G401 (cell line): ENCODE measurements around the gene AP1S1. TPM values are rescaled to one million over a fixed set of nuclear protein-coding genes. Genes with fewer than 3 reads are reported as not detected.
"Not testable (repeated sequence)": the region's sequence is repeated elsewhere in the genome, so short reads cannot be mapped to it uniquely, and the experiment has no call there.

ENCODE experiments used
- DNase-seq: peaks from one replicate; pipeline ENCODE4 v3.0.0-alpha.2; 2015; ENCODE audit warnings: low spot score
- in situ Hi-C: cut with HindIII; loops from 2 replicates; pipeline ENCODE4 v1.10.0; 2016; ENCODE audit warnings: low sequenced_read_pairs, mixed read lengths
- total RNA-seq: library from RNA; depleted of rRNA; stranded (reverse); fragments of >200 nt; shearing (Covaris generic); gene quantifications from 2 replicates; pipeline ENCODE4 v1.2.3, GENCODE V29; 2014

The AP1S1 gene
- total RNA-seq, 1 experiment from 2014 or later, result 215 TPM

DNA sequence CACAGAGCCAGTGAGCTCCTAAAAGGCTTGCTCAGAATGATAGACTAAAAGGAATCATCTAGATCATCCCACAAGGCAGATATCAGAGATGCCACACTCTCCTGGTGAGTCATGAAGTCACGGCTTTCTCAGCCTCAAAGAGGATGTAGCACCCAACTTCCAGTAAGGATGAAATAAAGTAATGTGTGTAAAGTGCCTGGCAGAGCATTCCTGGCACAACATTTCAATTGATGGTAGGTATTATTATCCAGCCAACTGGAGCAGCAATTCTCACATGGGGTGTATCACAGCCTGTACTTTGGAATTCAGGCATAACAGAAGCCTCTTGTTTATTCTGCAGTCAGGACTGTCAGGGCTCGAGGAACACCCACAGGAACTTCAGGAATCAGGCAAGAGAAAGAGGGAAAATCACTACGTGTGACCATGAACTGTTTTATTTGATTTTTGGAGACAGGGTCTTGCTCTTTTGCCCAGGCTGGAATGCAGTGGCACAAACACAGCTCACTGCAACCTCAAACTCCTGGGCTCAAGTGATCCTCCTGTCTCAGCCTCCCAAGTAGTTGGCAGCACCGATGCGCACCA lies 31.1 kb downstream of the AP1S1 start:
- in situ Hi-C loops, result no loop called here
- no peak for DNase-seq

DNA sequence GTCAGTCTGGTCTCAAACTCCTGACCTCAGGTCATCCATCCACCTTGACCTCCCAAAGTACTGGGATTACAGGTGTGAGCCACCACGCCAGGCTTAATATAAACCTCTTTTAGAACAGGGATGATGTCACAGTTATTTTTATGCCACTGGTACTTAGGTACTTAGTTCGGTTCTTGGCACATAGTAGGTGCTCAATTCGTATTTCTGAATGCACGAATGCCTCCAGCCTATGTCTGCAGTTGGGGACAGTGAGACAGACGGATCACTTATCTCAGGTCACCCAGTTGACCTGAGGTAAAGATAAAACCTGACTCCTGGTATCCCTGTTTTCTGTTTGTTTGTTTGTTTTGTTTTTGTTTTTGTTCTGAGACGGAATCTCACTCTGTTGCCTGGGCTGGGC lies 31.9 kb downstream of the AP1S1 start:
- no peak for DNase-seq
- in situ Hi-C loops, result no loop called here

DNA sequence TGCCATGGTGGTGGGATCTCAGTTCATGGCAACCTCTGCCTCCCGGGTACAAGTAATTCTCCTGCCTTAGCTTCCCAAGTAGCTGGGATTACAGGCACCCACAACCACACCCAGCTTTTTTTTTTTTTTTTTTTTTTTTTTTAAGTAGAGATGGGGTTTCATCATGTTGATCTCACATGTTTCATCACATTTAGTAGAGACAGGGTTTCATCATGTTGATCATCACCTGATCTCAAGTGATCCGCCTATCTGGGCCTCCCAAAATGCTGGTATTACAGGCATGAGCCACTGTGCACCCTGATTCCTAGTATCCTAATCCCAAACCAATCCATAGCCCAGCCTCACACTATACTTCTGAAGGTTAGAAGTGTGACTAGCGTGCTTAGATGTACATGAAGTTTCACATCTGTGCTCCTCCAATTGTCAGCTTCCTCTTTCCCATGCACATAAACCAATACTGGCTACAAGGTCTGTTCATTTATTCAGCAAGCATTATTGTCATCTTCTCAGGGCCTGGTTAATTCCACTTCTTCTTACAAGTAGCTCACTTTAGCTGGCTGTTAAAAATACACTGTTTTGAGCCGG lies 32.7 kb downstream of the AP1S1 start:
- in situ Hi-C loops, result no loop called here
- no peak for DNase-seq

DNA sequence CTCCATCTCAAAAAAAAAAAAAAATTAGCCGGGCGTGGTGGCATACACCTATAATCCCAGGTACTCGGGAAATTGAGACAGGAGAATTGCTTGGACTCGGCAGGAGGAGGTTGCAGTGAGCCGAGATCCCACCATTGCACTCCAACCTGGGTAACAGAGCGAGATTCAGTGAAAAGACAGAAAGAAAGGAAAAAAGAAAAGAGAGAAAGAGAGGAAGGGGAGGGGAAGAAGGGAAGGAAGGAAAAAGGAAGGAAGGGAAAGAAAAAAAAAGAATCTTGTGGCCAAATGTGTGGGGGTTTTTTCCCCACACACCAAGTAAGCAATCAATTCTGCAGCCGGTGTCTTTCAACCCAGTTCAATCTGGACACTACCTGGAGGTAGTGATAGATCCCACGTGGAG lies 34.8 kb downstream of the AP1S1 start:
- in situ Hi-C loops, result no loop called here
- no peak for DNase-seq

DNA sequence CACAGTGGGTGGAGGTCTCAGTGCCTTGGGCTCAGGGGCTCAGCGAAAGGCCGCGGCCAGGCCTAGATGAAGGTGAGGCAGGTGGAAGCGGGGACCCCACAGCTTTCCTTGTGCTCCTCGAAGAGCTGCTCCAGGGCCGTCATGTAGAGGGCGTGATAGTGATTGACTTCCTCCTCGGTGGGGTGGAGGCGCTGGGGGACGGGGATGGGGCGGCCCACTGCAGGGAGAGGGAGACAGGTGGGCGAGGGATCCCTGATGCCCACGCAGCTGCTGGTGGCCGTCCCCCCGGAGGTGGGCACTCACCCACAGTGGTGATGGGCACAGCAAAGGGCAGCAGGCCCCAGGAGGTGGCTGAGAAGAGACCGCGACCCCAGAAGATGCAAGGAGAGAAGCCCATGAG lies 41.6 kb downstream of the AP1S1 start:
- no peak for DNase-seq
- in situ Hi-C loops, result no loop called here

DNA sequence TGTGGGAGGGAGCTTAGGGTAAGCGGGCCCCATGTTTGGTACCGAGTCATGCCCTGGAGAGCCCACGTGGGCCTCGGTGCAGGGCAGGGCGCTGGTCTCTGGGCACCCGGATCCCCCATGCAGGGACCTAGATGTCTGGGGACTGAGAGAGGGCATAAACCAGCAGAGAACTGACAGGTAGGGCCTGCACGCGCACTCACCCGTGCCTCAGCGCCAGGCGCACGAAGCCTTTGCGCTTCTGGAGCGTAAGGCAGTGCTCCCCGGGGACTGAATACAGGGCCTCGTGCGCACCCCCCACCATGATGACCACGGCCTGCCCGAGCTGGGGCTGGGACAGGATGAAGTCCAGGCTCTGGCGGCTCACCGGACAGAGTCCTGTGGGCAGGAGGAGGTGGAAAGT lies 43.7 kb downstream of the AP1S1 start:
- no peak for DNase-seq
- in situ Hi-C loops, result no loop called here

DNA sequence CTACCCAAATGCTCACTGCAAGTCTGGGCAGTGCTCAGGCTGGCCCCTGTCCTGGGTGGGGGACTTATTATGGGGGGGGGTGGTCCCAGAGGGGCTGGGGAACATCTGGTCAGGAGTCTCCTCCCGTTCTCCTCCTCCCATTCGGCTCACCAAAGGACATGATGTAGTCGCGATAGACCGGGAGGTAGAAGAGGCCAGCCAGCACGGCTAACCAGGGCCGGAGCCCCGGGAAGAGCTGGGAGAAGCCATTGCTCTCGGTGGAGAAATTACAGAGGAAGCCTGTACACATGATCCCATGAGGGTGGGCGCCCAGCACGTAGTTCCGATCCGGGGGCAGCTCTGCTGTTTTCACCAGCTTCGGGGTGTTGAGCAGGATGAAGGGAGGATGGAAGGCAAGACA lies 44.2 kb downstream of the AP1S1 start:
- in situ Hi-C loops, result no loop called here

DNA sequence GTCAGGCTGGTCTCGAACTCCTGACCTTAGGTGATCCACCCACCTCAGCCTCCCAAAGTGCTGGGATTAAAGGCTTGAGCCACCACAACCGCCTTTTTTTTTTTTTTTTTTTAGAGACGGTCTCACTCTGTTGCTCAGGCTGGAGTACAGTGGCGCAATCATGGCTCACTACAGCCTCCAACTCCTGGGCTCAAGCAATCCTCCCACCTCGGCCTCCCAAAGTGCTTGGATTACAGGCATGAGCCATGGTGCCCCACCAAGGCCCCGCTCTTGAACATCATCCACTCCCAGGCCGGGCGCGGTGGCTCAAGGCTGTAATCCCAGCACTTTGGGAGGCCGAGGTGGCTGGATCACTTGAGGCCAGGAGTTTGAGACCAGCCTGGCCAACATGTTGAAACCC lies 45.2 kb downstream of the AP1S1 start:
- in situ Hi-C loops, DNase-seq: not testable (repeated sequence)

More for the DNA sequence above, 44.2 kb downstream of the AP1S1 start:
- no peak for DNase-seq

DNA sequence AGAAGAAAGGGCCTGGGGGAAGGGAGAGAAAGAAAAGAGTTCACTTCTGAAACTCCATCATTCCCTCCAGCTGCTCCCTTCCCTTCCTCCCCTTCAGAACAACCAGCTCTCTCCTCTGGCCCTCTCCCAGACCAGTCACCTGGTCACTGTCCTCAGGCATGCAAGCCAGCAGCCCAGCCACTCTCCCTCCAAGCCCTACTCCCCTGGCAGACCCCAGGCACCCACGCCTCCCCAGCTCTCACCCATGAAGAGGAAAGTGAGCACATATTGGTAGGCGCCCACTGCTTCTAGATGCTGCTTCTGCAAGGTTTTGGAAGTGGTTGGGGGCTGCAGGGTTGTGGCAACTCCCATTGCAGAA lies 46.2 kb downstream of the AP1S1 start:
- in situ Hi-C loops, result no loop called here
- no peak for DNase-seq

DNA sequence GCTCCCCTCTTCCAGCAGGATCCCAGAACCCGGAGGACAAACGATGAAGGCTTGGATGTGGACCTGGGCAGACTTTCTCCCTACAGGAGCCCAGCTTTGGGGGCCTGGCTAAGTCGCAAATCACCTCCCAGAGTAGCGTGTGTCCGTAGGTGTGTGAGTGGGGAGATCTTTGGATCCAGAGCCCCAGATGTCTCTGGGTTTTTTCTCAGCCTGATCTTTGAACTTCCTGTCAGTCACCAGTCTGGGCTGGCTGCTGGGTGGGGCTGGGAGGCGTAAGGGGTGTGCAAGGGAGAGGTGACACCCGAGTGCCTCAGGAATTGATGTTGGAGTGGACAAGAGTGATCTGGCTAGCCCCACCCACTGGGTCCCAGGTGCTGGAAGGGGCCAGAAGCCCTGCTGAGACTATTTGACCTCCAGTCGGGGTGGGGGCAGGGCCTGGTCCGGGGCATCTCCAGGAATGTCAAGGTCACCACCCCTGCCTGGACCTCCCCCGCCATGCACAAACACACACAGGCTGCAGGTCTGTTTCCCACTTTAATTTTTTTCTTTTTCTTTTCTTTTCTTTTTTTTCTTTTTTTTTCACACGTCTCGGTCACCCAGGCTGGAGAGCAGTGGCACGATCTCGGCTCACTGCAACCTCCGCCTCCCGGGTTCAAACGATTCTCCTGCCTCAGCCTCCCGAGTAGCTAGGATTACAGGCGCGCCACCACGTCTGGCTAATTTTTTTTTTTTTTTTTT lies 46.8 kb downstream of the AP1S1 start, which contains the start of gene MOGAT3:
Gene MOGAT3, minus strand, starts transcription at position 175 of the 738 bp plus-strand sequence. CDS start 182 bp downstream, outside the sequence.
- in situ Hi-C loops, result no loop called here
- no peak for DNase-seq

DNA sequence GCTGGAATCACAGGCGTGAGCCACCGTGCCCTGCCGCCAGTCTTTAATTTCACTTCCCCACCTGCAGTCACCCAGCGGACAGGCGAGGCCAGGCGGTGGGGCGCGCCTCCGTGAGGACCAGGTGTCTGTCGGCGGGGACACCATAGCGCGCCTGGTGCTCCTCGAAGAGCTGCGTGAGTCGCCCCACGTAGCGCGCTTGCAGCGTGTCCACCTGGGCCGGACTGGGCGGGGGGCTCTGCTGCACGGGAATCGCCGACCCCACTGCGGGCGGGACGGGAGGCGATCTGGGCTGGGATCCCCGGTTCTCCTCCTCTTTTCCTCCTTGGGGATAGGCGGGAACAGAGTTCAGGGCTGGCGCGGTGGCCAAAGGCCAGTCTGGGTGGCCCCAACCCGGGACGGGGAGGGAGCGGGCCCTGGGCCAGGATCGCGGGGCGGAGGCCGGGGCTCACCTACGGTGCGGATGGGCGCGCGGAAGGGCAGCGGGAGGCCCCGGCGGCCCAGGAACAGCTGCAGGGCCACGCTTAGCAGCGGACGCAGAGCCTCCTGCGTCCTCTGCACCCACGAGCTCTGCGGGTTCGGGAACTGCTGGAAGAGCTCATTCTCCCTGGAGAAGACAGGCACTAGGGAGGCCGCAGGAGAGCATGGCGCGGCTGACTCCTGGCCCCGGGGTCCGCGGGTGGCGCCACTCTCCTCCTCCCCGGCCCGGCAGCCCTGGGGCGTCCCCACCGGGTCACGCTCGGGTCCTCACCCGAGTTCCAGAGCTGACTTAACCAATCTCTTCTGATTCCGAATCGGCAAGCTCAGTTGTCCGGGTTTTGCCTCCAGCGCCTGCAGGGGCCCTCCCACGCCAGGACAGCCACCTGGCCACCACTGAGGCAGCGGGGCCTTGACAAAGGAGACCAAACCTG lies 47.7 kb downstream of the AP1S1 start:
- DNase-seq, result no peak
- in situ Hi-C loops, result no loop called here

DNA sequence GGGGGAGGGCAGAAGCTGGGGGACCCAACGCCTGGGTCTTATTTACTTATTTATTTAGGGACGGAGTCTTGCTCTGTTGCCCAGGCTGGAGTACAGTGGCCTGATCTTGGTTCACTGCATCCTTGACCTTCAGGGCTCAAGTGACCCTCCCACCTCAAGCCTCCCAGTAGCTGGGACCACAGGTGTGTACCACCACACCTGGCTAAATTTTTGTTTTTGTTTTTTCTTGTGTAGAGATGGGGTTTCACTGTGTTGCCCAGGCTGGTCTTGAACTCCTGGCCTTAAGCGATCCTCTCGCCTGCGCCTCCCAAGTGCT lies 48.3 kb downstream of the AP1S1 start:
- no peak for DNase-seq

DNA sequence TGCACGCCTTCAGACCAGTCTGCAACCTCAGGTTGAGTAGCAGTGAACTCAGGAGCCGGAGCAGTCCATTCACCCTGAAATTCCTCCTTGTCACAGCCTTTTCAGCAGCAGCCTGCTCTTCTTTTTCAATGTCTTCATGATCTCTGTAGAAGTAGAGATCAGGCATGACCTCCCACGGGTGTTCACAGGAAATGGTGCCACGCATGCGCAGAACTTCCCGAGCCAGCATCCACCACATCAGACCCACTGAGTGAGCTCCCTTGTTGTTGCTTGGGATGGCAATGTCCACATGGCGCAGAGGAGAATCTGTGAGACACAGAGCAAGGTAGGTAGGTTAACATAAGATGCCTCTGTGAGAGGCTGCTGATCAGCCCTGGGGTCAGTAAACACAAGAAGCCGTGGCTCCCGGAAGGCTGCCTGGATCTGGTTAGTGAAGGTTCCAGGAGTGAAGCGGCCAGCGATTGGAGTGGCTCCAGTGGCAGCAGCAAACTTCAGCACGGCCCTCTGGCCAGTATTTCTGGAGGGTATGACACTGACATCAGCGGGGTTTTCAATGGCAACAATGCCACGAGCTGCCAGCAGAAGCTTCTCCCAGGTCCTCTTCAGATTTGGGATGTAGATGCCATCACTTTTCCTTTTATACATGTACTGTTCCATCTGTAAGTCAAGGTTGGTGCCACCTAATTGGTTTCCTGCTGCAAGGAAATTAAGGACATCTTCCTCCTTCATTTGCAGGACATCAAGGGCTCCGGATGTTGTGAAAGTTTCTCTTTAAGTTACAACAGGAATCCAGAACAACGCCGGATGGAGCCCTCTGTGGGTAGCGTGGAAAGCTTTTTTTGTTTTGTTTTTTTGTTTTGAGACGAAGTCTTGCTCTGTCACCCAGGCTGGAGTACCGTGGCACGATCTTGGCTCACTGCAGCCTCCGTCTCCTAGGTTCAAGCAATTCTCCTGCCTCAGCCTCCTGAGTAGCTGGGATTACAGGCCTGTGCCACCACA lies 49.8 kb downstream of the AP1S1 start:
- DNase-seq, in situ Hi-C loops: not testable (repeated sequence)

More for the DNA sequence above, 48.3 kb downstream of the AP1S1 start:
- in situ Hi-C loops, result no loop called here

DNA sequence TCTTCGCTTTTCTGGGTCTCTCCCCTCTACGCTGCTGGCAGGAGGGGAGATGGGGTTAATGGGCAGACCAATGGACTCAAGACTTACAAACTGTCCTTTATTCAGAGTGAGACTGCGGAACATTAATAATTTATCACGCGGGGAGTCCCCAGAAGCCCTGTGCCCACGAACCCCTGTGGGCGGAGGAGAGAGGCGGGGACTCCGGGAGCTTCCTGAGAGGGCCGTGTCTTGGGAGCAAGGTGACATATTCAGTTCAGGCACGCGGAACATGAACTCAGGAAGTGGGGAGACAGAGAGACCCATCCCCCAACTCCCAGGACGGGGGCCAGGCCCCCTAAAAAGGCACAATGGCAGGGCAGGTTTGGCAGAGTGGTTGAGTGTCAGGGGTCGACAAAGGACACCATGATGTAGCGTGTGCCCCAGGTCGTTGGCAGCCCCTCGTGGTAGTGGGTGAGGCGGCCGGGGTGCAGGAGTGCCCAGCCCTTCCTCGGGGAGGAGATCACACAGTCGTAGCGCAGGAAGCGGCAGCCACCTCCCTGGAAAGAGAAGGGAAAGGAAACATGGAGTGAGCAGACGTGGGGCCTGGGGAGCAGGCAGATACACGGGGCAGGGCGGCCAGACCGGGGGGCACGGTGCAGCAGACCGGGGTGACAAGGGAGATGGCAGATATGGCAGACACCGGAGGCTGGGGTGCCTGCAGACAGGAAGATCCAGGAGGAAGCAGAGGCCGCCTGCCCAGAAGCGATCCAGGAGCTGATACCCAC lies 51.8 kb downstream of the AP1S1 start:
- in situ Hi-C loops, result no loop called here
- DNase-seq, result no peak

DNA sequence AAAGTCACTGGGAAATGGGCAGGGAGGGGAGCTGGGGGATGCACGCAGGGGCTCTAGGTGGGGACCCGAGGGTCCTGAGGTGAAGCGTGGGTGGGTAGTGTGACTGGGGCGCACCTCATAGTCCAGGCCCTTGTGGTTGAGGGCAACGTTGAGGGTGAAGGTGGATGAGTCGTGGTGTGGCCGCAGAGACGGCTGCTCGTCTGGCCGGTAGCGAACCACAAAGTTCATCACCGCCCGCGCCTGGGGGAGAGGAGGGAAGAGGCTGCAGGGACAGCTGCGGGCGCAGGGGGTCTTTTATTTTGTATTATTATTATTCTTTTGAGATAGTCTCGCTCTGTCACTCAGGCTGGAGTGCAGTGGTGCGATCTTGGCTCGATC lies 52.4 kb downstream of the AP1S1 start:
- in situ Hi-C loops, result no loop called here
- no peak for DNase-seq

DNA sequence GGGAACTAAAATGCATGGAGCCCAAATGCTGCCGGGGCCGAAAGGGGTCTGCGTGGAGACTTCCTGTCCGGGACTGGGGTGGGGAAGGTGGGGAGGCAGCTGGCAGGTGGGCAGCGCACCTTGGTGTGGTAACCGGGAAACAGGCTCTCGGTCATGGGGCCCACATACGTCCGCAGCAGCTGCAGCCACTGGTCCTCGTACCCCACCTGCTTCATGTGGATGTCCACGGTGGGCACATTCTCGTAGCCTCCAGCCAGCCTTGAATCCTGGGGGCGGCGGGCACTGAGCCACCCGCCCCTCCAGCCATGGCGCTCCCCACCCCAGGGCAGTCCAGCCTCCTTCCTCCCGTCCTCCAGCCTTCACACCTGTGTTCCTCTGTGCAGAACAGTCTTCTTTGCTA lies 53.2 kb downstream of the AP1S1 start:
- in situ Hi-C loops, result no loop called here
- DNase-seq, result no peak

DNA sequence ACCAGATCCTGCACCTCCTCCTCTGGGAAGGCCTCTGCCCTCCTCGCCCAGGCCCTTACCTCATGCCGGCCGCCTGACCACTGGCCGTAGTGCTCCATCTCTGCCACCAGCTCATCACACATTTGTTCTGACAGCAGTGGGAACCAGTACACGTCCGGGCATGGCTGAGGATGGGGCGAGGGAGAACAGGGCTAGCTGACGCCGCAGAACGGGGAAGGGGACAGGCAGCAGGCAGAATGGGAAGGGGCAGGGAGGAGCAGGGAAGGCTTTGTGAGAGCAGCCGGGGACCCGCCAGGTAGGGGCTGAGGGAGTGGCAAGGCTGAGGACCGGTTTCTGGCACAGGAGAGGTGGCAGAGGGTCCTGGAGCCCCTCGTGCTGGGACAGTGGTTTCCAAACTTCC lies 54.5 kb downstream of the AP1S1 start:
- no peak for DNase-seq
- in situ Hi-C loops, result no loop called here

DNA sequence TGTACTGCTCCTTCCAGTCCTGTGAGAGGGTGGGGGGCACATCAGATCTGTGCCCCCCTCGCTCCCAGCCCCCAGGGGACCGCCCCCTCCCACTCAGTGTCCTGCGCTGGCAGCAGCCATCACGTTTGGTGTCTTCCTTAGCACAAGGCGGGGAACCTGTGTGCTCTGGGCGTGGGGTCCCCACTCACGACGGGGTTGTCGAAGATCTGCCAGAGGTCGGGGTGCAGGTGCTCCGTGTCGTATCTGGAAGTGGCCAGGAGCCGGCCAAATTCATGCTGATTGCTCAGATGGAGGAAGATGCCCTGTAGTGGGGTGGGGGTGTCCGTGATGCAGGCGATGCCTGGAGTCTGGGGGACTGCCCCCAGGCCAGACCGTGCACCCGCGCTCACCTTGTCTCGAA lies 55.9 kb downstream of the AP1S1 start:
- no peak for DNase-seq
- in situ Hi-C loops, result no loop called here
